Inferior parietal cortex (tissue), 1 donor: Measurements from ENCODE around the gene MEAK7.

Source experiments
- DNase-seq: peaks from one replicate; pipeline ENCODE4 v3.0.0-alpha.2; 2016; ENCODE audit errors: extremely low spot score

MEAK7 gene

GRCh38 chr16:84465154-84465553 is 39.3 kb downstream of the MEAK7 start:
- DNase-seq: no peak

- DNase-seq: no peak
Measured at GRCh38 chr16:84464116-84464515, 40.3 kb downstream of the MEAK7 start.

DNA sequence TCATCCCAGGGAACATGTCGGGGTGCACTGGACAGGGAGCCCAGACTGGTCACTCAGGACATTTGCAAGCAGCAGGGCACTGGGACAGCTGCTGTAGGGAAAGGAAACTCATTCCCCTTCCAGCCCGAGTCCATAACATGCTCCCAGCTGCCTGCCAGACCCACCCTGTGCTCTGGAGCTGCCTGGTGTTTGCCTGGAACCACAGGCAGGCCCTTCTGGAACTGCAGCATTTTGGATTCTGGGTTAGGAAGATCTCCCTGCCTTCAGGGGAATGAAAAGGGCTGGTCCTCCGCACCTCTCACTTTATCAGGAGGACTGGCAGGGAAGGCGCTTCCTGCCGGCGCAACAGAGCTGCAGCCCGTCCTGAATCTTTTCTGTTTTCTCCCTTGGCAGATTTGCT is 41.2 kb downstream of the MEAK7 start:
- no peak for DNase-seq

- no peak for DNase-seq
Measured at GRCh38 chr16:84462296-84463210, 41.9 kb downstream of the MEAK7 start.

DNA sequence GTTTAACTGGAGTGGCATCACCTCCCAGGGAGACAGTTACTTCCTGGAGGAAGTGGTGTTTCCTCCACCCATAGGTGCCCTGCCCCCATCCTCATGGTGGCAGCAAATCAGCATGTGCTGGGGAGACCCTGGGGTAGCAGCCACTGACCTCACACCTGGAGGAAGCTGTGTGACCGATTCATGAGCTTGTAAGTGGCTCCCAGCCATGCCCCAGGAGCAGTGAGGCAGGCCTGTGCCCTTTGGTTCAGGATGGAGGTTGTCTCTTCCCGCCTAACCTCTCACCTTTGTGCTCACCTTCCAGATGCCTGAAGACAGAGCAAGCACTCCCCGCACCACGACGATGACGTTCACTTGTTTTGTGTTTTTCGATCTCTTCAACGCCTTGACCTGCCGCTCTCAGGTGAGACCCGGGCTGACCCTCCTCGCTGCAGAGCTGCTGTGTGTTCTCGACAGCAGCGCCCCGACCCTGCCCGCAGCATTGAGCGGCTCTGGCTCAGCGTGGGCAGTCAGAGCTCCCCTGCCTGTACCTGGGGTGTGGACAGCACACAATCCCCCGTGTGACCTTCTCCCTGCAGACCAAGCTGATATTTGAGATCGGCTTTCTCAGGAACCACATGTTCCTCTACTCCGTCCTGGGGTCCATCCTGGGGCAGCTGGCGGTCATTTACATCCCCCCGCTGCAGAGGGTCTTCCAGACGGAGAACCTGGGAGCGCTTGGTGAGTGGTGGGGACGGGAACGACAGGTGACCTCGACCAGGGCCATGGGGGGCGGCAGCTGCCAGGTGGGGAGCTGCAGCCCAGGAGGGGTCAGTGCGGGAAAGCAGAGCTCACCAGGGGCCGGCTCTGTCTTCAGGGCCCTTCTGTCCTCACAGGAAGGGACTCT is 42.8 kb downstream of the MEAK7 start:
- no peak for DNase-seq

DNA sequence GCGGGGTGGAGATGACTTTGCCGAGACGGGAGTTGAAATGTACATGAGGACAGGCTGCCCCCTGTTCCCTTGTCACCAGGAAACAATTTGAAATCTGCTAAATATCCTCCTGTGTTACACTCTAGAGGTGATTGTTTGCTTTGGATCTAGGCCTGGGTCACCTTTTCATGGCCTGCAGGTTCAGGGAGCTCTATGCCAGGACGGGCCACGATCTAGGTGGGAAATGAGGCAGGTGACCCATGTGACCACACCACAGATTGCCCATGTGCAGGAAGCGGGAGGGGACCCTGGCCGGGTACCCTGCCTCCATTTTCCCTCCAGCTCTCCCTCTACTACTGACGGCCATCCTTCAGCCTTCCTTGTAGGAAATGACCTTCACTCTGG is 43.4 kb downstream of the MEAK7 start:
- DNase-seq: no peak

DNA sequence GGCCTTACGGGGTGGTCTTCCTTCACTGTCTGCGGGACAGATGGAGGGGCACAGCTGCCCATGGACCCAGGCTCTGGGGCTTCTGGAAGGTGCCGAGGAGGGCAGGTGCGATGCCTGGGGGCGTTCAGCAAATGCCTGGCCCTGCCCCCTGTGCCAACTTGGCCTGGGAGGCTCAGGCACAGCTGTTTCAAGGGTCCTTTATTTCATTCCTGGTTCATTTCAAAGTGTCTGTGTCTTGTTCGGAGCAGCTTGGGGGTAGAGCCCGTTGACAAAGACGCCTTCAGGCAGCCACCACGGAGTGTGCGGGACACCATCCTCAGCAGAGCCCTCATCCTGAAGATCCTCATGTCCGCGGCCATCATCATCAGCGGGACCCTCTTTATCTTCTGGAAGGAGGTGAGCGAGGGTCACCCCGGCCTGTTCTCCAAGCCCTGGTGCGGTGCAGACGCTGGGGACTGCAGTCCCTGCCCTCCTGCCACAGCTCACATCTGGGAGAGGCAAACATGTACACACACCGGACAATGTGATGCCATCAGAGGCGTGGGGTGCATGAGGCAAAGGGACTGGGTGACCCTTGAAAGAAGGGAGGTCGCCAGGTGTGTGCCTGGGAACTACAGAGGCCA is 43.9 kb downstream of the MEAK7 start:
- no peak for DNase-seq

- no peak for DNase-seq
Measured at GRCh38 chr16:84459941-84460405, 44.5 kb downstream of the MEAK7 start.

- no peak for DNase-seq
Measured at GRCh38 chr16:84459533-84459894, 44.9 kb downstream of the MEAK7 start.

DNA sequence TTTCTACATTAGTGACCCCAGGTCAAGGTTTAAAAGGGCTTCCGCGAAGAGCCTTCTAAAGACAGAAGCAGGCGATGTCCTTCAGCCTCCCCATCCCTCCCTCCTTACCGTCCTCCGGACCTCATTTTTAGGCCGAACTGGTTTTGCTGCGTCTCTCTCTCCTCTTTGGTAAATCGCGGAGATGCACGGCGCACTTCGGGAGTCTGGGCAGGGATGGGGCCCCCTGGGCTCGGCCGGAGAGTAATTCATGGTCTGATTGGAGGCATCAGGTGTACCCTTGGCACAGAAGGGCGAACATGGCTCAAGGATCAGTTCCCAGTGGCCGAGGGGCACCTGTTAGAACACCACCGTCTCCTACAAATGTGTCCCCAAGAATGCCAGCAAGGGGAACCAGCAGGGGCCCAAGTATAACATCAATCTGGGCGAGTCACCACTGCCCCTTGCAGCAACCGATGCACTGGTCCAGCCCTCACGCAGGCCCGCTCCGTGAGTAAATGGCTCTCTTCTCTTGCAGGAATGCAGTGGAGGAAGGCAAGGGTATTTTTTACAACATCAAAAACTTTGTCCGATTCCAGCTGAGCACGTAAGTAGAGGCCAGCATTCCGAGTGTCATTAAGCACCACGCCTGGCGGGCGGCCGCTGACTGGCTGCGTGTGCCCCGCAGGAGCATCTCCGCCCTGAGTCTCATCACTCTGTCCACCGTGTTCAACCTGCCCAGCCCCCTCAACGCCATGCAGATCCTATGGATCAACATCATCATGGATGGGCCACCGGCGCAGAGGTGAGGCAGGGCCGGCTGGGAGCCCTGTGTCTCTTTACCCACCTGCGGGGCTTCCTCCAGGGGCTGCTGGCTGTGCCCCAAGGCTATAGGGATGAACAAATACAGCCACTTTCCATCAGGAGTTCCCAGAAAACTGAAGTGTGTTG is 45.6 kb downstream of the MEAK7 start:
- no peak for DNase-seq

GRCh38 chr16:84455031-84455430 is 49.4 kb downstream of the MEAK7 start:
- DNase-seq: no peak
